IPS-18a (cell line): Measurements from ENCODE around the gene CLTRN.
"Not testable (repeated sequence)": the region's sequence is repeated elsewhere in the genome, so short reads cannot be mapped to it uniquely, and the experiment has no call there.

Source experiments
- H3K27ac ChIP-seq: one replicate; pipeline ENCODE4 v1.5.1; 2013; ENCODE audit warnings: low read length
- H3K27me3 ChIP-seq: one replicate; pipeline ENCODE4 v1.6.1; 2013; ENCODE audit warnings: mild to moderate bottlenecking, low read length; ENCODE audit not compliant: control insufficient read depth, insufficient read depth
- H3K36me3 ChIP-seq: one replicate; pipeline ENCODE4 v1.6.1; 2013; ENCODE audit warnings: low read depth, low read length; ENCODE audit not compliant: control insufficient read depth
- H3K4me1 ChIP-seq: one replicate; pipeline ENCODE4 v1.6.1; 2013; ENCODE audit warnings: low read depth, low read length; ENCODE audit not compliant: control insufficient read depth
- H3K4me3 ChIP-seq: one replicate; pipeline ENCODE4 v1.5.1; 2013; ENCODE audit warnings: low read length
- H3K9ac ChIP-seq: one replicate; pipeline ENCODE4 v1.6.1; 2013; ENCODE audit warnings: mild to moderate bottlenecking, low read length, moderate library complexity
- H3K9me3 ChIP-seq: one replicate; pipeline ENCODE4 v1.6.1; 2013; ENCODE audit warnings: low read depth, low read length; ENCODE audit not compliant: control insufficient read depth

CLTRN gene

GRCh38 chrX:15678339-15678738, 13.7 kb upstream of the CLTRN start:
- Histone ChIP-seq H3K4me3 (no peak overlapping the region), H3K9ac (no peak overlapping the region), H3K27ac (no peak overlapping the region), H3K36me3 (peaks cover 23% of the 10 kb centered on the region), H3K9me3 (no peaks in the 10 kb centered on the region), H3K27me3 (no peaks in the 10 kb centered on the region), H3K4me1 (peaks cover 11% of the 10 kb centered on the region)

- Histone ChIP-seq H3K4me1 (peaks cover 11% of the 10 kb centered on the region), H3K27me3 (no peaks in the 10 kb centered on the region), H3K9ac (no peak overlapping the region), H3K9me3 (no peaks in the 10 kb centered on the region), H3K36me3 (peaks cover 22% of the 10 kb centered on the region), H3K4me3 (peak overlapping the region; percentile 97), H3K27ac (no peak overlapping the region)
Observed at GRCh38 chrX:15676886-15677285, 12.3 kb upstream of the CLTRN start.

- Histone ChIP-seq H3K4me1 (peaks cover 11% of the 10 kb centered on the region), H3K27ac (peak overlapping the region; percentile 86), H3K27me3 (no peaks in the 10 kb centered on the region)
Observed at GRCh38 chrX:15675490-15675921, 10.9 kb upstream of the CLTRN start.

GRCh38 chrX:15674841-15675489, 10.4 kb upstream of the CLTRN start:
- H3K4me1 ChIP-seq, result peaks cover 11% of the 10 kb centered on the region
- peak overlapping the region; percentile 95 for H3K9ac ChIP-seq
- H3K36me3 ChIP-seq, result peaks cover 10% of the 10 kb centered on the region
- no peaks in the 10 kb centered on the region for H3K9me3 ChIP-seq
- peak overlapping the region; percentile 97 for H3K4me3 ChIP-seq
- H3K27ac ChIP-seq, result peak overlapping the region; percentile 98
- H3K27me3 ChIP-seq, result no peaks in the 10 kb centered on the region

More at GRCh38 chrX:15675490-15675921, 10.9 kb upstream of the CLTRN start:
- Histone ChIP-seq H3K9me3 (no peaks in the 10 kb centered on the region), H3K4me3 (peak overlapping the region; percentile 97), H3K36me3 (peaks cover 10% of the 10 kb centered on the region), H3K9ac (peak overlapping the region; percentile 95)

GRCh38 chrX:15674514-15674840, 9.9 kb upstream of the CLTRN start:
- Histone ChIP-seq H3K4me3 (peak overlapping the region; percentile 97), H3K9me3 (no peaks in the 10 kb centered on the region), H3K27ac (peak overlapping the region; percentile 98), H3K27me3 (no peaks in the 10 kb centered on the region), H3K9ac (peak overlapping the region; percentile 95), H3K36me3 (peaks cover 7% of the 10 kb centered on the region), H3K4me1 (peaks cover 11% of the 10 kb centered on the region)

GRCh38 chrX:15673970-15674369, 9.4 kb upstream of the CLTRN start:
- peak overlapping the region; percentile 97 for H3K4me3 ChIP-seq
- H3K27ac ChIP-seq, result peak overlapping the region; percentile 98
- H3K4me1 ChIP-seq, result peaks cover 11% of the 10 kb centered on the region
- peak overlapping the region; percentile 95 for H3K9ac ChIP-seq
- H3K36me3 ChIP-seq, result peaks cover 2% of the 10 kb centered on the region
- H3K9me3 ChIP-seq, result no peaks in the 10 kb centered on the region
- no peaks in the 10 kb centered on the region for H3K27me3 ChIP-seq

GRCh38 chrX:15672881-15673280, 8.3 kb upstream of the CLTRN start:
- Histone ChIP-seq H3K36me3 (no peaks in the 10 kb centered on the region), H3K27me3 (no peaks in the 10 kb centered on the region), H3K4me3 (no peak overlapping the region), H3K27ac (no peak overlapping the region), H3K4me1 (peaks cover 11% of the 10 kb centered on the region), H3K9me3 (no peaks in the 10 kb centered on the region), H3K9ac (no peak overlapping the region)

- no peak overlapping the region for H3K27ac ChIP-seq
- no peak overlapping the region for H3K4me3 ChIP-seq
- H3K4me1 ChIP-seq, result no peaks in the 10 kb centered on the region
- no peaks in the 10 kb centered on the region for H3K36me3 ChIP-seq
- no peak overlapping the region for H3K9ac ChIP-seq
- no peaks in the 10 kb centered on the region for H3K9me3 ChIP-seq
- H3K27me3 ChIP-seq, result no peaks in the 10 kb centered on the region
Observed at GRCh38 chrX:15663439-15663838, 1.2 kb downstream of the CLTRN start.

GRCh38 chrX:15654804-15655203, 9.8 kb downstream of the CLTRN start:
- H3K27ac ChIP-seq, H3K27me3 ChIP-seq, H3K9ac ChIP-seq, H3K36me3 ChIP-seq, H3K4me1 ChIP-seq, H3K9me3 ChIP-seq, H3K4me3 ChIP-seq: not testable (repeated sequence)

- Histone ChIP-seq H3K27ac (no peak overlapping the region), H3K27me3 (no peaks in the 10 kb centered on the region), H3K4me3 (no peak overlapping the region), H3K4me1 (no peaks in the 10 kb centered on the region), H3K9me3 (no peaks in the 10 kb centered on the region), H3K36me3 (no peaks in the 10 kb centered on the region), H3K9ac (no peak overlapping the region)
Observed at GRCh38 chrX:15653961-15654360, 10.6 kb downstream of the CLTRN start.

- H3K4me3 ChIP-seq, H3K9ac ChIP-seq, H3K4me1 ChIP-seq, H3K9me3 ChIP-seq, H3K27me3 ChIP-seq, H3K36me3 ChIP-seq, H3K27ac ChIP-seq: not testable (repeated sequence)
Observed at GRCh38 chrX:15647510-15647909, 17.1 kb downstream of the CLTRN start.

- Histone ChIP-seq H3K9ac (no peak overlapping the region), H3K9me3 (no peaks in the 10 kb centered on the region), H3K4me3 (no peak overlapping the region), H3K4me1 (no peaks in the 10 kb centered on the region), H3K27me3 (no peaks in the 10 kb centered on the region), H3K36me3 (no peaks in the 10 kb centered on the region), H3K27ac (no peak overlapping the region)
Observed at GRCh38 chrX:15646543-15646942, 18.1 kb downstream of the CLTRN start.
